Calu3 (cell line): Measurements from ENCODE around the gene TMEM269. TPM values are rescaled to one million over a fixed set of nuclear protein-coding genes. Genes with fewer than 3 reads are reported as not detected.

Experiments
- BruUV-seq: library from RNA; stranded (reverse); fragments of 400-500 nt; replicated peaks from 2 replicates; lab custom pipeline; 2021; lab: Mats Ljungman, UMichigan
- CTCF ChIA-PET: fragments of 300-600 bp; sonication (Branson Sonifier 250); formaldehyde crosslinking; loops from one replicate; lab custom pipeline; 2022; ENCODE audit warnings: antibody characterized with exemption; lab: Charles Lee
- DNase-seq: peaks from one replicate; pipeline ENCODE4 v3.0.0; 2022
- H3K27ac Mint-ChIP-seq: one replicate; pipeline ENCODE4 v1.8.0; 2022; ENCODE audit warnings: mixed read lengths; ENCODE audit not compliant: unreplicated experiment
- H3K27me3 Mint-ChIP-seq: one replicate; pipeline ENCODE4 v1.8.0; 2022; ENCODE audit warnings: mixed read lengths; ENCODE audit not compliant: unreplicated experiment
- H3K36me3 Mint-ChIP-seq: one replicate; pipeline ENCODE4 v1.8.0; 2022; ENCODE audit warnings: mild to moderate bottlenecking, moderate library complexity, mixed read lengths; ENCODE audit not compliant: insufficient read depth, unreplicated experiment
- H3K4me1 Mint-ChIP-seq: one replicate; pipeline ENCODE4 v1.8.0; 2022; ENCODE audit warnings: mild to moderate bottlenecking, low read depth, mixed read lengths; ENCODE audit not compliant: unreplicated experiment
- H3K4me3 Mint-ChIP-seq: one replicate; pipeline ENCODE4 v1.8.0; 2022; ENCODE audit warnings: mild to moderate bottlenecking, low read depth, moderate library complexity, mixed read lengths; ENCODE audit not compliant: unreplicated experiment
- H3K9me3 Mint-ChIP-seq: one replicate; pipeline ENCODE4 v1.8.0; 2022; ENCODE audit warnings: low read depth, mixed read lengths; ENCODE audit not compliant: unreplicated experiment
- intact Hi-C: fragments of 100-400 bp; cut with micrococcal nuclease; formaldehyde crosslinking; loops from one replicate; pipeline ENCODE4 v1.10.0; 2022; ENCODE audit not compliant: unreplicated experiment
- total RNA-seq: library from RNA; stranded (reverse); gene quantifications from 2 replicates; pipeline ENCODE4 v1.2.3, GENCODE V29; 2022
- TF ChIP-seq, protein P1 (sequence below): fragments of 200-600 bp; IDR thresholded peaks from one replicate; pipeline ENCODE4 v1.8.0; 2022; ENCODE audit warnings: antibody characterized with exemption; ENCODE audit not compliant: unreplicated experiment

The TMEM269 gene
- total RNA-seq, 1 experiment from 2014 or later: 0.94 TPM

GRCh38 chr1:42786097-42786496 is 1.3 kb downstream of the TMEM269 start:
- intact Hi-C loops: no loop called here
- Mint-ChIP-seq H3K4me1 (no peaks in the 10 kb centered on the region), H3K9me3 (no peaks in the 10 kb centered on the region), H3K27me3 (no peaks in the 10 kb centered on the region), H3K4me3 (no peak overlapping the region), H3K36me3 (peaks cover 14% of the 10 kb centered on the region), H3K27ac (peak overlapping the region; percentile 54)
- CTCF ChIA-PET: no interaction called here
- DNase-seq: no peak
- TF ChIP-seq, protein P1, sequence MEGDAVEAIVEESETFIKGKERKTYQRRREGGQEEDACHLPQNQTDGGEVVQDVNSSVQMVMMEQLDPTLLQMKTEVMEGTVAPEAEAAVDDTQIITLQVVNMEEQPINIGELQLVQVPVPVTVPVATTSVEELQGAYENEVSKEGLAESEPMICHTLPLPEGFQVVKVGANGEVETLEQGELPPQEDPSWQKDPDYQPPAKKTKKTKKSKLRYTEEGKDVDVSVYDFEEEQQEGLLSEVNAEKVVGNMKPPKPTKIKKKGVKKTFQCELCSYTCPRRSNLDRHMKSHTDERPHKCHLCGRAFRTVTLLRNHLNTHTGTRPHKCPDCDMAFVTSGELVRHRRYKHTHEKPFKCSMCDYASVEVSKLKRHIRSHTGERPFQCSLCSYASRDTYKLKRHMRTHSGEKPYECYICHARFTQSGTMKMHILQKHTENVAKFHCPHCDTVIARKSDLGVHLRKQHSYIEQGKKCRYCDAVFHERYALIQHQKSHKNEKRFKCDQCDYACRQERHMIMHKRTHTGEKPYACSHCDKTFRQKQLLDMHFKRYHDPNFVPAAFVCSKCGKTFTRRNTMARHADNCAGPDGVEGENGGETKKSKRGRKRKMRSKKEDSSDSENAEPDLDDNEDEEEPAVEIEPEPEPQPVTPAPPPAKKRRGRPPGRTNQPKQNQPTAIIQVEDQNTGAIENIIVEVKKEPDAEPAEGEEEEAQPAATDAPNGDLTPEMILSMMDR: no peak
- no TSS peak for BruUV-seq

GRCh38 chr1:42788021-42788420 is 3.2 kb downstream of the TMEM269 start:
- Mint-ChIP-seq H3K36me3 (peaks cover 9% of the 10 kb centered on the region), H3K27ac (no peak overlapping the region), H3K27me3 (no peaks in the 10 kb centered on the region), H3K4me1 (no peaks in the 10 kb centered on the region), H3K4me3 (no peak overlapping the region), H3K9me3 (no peaks in the 10 kb centered on the region)
- intact Hi-C loops: no loop called here
- DNase-seq: no peak
- BruUV-seq: no TSS peak
- CTCF ChIA-PET: no interaction called here
- TF ChIP-seq, protein P1: no peak

DNA sequence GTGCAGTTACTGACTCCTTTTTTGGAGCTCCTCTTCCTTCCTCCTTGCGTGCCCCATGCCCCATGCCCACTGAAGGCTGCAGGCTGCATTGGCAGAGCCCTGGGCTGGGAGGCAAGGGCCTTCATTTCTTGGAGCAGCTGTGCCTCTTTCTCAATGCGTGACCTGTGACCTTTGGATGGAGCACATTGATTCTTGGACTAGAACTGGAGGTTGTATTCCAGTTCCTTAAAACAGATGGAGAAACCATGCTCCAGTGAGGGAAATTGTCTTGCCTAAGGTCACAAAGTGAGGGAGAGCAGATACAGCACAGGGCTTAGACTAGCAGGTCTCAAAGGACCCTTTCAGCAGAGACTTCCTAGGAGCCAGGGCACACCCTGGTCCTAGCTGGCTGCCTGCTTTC is 9.0 kb downstream of the TMEM269 start:
- TF ChIP-seq, protein P1: no peak
- H3K4me3 Mint-ChIP-seq: no peak overlapping the region
- H3K27ac Mint-ChIP-seq: no peak overlapping the region
- no TSS peak for BruUV-seq
- H3K9me3 Mint-ChIP-seq: no peaks in the 10 kb centered on the region
- DNase-seq: no peak
- CTCF ChIA-PET: interaction anchor here (1.2 kb wide), 1 partner anchor 27 kb away, joined by 3 read pairs; the partner anchor contains the start of genes C1orf50 and P3H1
- H3K27me3 Mint-ChIP-seq: no peaks in the 10 kb centered on the region
- H3K4me1 Mint-ChIP-seq: no peaks in the 10 kb centered on the region
- H3K36me3 Mint-ChIP-seq: no peaks in the 10 kb centered on the region
- intact Hi-C loops: no loop called here

DNA sequence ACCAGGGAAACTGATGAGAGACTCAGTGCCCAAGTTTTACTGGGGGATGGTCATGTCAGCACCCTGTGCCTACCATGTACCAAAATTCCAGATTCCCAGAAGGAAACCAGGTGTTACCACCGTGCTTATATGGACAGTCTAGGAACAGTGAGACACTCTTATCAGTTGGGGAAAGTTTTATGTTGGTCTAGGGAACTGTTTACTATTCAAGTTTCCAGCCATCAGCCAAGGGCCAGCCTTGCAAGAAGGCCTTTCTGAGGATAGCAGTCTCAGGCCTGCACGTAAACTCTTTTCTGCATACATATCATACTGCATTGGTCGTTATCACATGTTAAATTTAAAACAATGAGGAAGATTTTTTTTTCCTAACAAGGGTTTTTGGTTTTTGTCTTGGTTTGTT is 12.6 kb downstream of the TMEM269 start:
- H3K4me1 Mint-ChIP-seq: no peaks in the 10 kb centered on the region
- CTCF ChIA-PET: no interaction called here
- DNase-seq: no peak
- H3K4me3 Mint-ChIP-seq: no peak overlapping the region
- no peaks in the 10 kb centered on the region for H3K27me3 Mint-ChIP-seq
- H3K27ac Mint-ChIP-seq: no peak overlapping the region
- H3K36me3 Mint-ChIP-seq: no peaks in the 10 kb centered on the region
- no TSS peak for BruUV-seq
- intact Hi-C loops: no loop called here
- no peaks in the 10 kb centered on the region for H3K9me3 Mint-ChIP-seq
- TF ChIP-seq, protein P1: no peak
